GM12892 (cell line): Measurements from ENCODE around the gene SLCO2B1.

Experiments
- DNase-seq: peaks from one replicate; pipeline ENCODE4 v3.0.0; 2011; ENCODE audit not compliant: insufficient read length
- FAIRE-seq: peaks from 2 replicates; lab custom pipeline; 2011; peaks lifted over from hg19 to GRCh38; lab: Jason Lieb, UNC
- POLR2A ChIP-seq: IDR thresholded peaks from 2 replicates; pipeline ENCODE4 v1.6.1; 2011; ENCODE audit warnings: low read depth, low read length, control low read depth
- POLR2AphosphoS5 ChIP-seq: IDR thresholded peaks from 2 replicates; pipeline ENCODE4 v1.6.1; 2011; ENCODE audit warnings: low read depth, low read length, control low read depth
- TAF1 ChIP-seq: IDR thresholded peaks from 2 replicates; pipeline ENCODE4 v1.6.1; 2011; ENCODE audit warnings: low read depth, mild to moderate bottlenecking, control low read depth, low read length, borderline replicate concordance

Gene SLCO2B1

DNA sequence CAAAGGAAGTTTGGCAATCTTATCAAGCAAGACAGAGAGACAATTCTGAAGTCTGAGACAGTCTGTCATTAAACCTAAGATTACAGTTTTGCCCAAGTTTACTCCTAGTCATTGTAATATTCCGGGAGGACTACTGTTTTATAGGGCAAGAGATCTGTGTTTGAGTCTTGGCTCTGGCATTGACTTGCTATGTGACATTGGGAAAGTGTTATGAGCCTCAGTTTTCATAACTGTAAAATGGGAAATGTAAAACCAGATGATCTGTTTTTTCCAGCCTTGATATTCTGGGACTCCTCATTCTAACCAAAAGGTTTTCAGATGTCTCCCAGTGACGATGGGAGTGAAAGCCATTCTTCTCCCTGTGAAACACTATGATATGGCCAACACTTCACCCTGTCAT is 24.3 kb upstream of the SLCO2B1 start:
- peak; percentile 24 for FAIRE-seq

DNA sequence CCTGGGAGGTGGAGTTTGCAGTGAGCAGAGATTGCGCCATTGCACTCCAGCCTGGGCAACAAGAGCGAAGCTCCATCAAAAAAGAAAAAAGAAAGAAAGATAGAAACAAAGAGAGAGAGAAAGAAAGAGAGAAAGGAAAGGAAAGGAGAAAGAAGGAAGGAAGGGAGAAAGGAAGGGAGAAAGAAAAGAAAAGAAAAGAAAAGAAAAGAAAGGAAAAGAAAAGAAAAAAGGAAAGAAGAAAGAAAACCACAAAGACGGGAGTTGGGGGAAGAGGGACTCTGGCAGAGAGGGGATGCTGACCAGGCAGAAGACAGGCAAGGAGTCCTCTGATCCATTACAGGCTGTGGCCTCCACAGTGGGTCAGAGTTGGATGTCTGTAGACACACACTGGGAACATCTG is 18.8 kb upstream of the SLCO2B1 start:
- DNase-seq, result no peak
- no peak for TF ChIP-seq TAF1
- TF ChIP-seq POLR2AphosphoS5, result no peak
- TF ChIP-seq POLR2A, result no peak
- no peak for FAIRE-seq

More for the DNA sequence above, 24.3 kb upstream of the SLCO2B1 start:
- DNase-seq, result no peak
- TF ChIP-seq POLR2A (no peak), TAF1 (no peak), POLR2AphosphoS5 (no peak)

DNA sequence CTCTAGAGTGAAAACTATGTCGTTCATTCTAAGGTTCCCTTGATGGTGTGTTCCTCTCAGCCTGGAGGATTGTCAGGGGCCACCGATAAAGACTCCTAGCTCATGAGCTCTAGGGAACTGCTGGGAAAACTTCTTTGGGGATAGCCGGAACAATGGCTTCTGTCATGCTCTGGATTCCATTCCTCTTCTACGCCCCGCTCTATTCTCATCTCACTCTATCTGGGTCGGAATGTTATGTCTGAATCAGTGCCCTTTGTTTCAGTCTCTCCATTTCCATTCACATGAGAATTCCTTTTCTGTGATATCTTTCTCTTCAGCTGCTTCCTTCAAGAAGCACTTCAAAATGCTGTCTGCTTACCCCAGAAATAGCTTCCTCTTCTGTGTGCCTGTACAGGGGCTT is 16.9 kb upstream of the SLCO2B1 start:
- TF ChIP-seq POLR2A (no peak), POLR2AphosphoS5 (no peak), TAF1 (no peak)
- FAIRE-seq (no peak), DNase-seq (no peak)

DNA sequence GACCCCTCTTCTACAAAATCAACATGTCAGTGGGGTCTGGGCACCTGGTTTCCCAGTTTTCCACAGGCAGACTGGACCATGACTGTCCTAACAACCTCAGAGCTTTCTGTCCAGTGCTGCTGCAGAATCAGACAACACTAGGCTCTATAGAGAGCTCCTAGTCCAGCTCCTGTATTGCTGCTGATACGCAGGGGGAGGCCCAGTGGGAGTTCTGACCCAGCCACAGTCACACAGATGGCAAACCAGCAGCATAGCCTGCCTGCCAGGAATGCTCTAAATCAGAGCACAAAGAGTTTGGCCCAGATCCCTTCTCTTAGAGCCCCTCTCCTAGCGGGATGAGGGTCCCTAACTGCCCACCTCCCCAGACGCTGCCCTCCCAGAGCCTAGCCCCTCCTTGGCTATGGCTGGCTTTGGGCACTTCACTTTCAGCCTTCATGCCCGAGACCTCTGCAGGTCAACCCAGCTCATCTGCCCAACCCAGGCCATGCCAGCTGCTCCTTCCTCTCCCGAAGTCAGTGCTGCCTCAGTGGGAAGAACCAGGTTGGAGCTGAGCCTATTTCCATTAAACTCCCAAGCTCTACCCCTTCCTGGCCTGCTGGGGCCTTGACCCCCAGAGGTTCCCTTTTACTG is 15.8 kb upstream of the SLCO2B1 start:
- FAIRE-seq (no peak), DNase-seq (no peak)
- TF ChIP-seq POLR2A (no peak), POLR2AphosphoS5 (no peak), TAF1 (no peak)

DNA sequence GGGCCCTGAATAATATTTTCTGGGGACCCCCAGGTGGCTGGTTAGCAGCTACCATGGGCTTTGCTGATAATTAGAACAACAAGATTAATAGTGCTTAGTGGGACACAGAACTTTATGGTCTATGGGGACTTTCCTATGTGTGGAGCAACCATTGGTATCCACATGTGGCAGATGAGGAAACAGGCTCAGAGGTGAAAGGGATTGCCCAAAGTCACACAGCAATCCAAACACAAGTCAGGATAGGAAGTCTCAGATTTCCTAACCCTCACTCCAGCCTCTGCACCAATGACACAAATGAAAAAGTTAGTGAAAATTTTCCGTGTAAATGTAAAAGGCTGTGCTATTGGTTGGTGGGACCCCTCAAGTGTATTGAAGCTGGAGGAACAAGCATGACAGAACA is 15.3 kb upstream of the SLCO2B1 start:
- FAIRE-seq (peak; percentile 48), DNase-seq (no peak)
- TF ChIP-seq POLR2A (no peak), POLR2AphosphoS5 (no peak), TAF1 (no peak)

DNA sequence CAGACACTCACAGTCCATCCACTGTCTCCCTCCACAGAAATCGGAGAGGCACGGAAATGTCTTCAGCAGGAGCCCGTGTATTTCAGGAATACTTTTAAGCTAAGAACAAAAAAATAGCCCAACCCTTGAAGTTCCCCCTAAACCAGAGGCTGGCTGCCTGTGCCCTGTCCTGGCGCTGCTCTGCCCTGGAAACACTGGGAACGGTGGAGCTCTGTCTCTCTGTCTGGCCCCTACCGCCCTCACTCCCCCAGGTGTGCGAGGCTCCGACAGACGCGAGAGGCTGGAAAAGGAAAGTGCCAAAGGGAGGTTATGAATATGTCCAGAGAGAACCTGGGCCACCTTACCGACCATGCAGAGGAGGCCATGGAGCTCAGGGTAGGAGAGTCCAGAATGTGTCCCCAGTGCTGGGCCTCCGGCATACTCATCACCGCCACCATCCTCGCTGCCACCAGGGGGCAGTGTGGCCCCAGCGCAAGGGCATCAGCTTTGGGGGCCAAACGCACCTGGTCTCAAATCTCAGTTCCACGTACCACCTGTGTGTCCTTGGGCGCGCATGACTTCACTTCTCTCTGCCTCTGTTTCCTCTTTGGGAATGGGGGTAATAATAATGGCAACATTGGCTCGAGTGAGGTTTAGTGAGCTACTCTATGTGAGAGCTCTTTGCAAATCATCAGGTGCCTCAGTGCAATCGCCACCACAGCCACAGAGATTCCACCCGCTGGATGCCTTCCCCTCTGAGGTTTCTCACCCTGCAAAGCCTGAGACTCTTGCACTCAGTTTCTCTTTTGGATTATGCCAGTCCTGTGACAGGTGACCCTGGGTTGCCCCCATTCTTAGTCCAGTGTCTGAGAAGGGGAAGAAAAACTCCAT is 10.4 kb upstream of the SLCO2B1 start:
- TF ChIP-seq POLR2AphosphoS5, result no peak
- TF ChIP-seq TAF1, result no peak
- TF ChIP-seq POLR2A, result no peak
- DNase-seq, result peak; percentile 61
- FAIRE-seq, result peak; percentile 85

DNA sequence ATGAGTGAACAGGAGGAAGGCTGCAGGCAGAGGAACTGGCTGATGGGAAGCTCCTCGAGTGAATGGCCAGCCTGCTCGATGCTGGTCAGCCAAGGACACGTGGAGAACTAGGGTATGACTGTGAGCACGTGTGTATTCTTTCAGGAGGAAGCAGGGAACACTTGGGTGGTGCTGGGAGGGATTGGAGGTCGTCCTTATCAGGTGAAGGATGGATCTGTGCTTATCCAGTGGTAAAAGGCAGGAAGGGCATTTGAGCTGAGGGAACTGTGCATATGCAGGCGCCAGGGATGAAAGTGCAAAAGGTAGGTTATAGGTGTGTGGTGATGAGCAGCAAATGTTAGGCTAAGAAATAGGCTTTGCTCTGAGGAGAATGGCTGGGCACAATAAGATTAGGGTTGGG is 9.7 kb upstream of the SLCO2B1 start:
- no peak for FAIRE-seq
- DNase-seq, result no peak
- TF ChIP-seq POLR2AphosphoS5 (no peak), POLR2A (no peak), TAF1 (no peak)

DNA sequence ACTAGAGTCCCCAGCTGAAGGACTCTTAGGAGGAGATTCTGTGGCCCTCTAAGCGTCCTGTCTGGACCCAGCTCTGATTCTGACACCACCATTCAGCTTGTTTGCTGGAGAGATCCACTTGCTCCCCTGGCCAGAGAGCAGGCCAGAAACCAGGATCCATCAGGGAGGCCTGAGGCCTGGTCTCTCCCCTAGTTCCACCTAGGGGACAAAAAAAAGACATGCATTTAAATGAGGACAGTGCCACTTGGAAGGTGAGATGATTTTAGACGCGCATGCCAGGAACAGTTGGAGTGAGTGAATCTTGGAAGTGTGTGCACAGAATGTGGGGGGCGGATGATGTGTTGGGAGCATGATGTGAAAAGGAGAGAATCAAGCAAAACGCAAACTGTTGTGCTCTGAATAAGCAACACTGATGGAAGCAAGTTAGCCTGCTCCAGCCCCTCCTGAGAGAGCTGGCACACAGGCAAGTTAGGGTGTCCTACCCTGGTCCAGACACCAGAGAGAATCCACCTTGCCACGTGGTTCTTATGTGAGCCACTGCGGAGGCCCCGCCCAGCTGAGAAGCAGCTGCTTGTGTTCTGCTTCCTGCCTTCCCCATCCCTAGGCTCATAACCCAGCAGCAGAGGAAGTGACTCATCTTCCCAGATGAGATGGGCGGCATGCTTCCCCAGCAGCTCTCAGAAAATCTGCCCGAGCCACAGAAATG is 8.0 kb upstream of the SLCO2B1 start:
- peak; percentile 84 for FAIRE-seq
- no peak for TF ChIP-seq POLR2AphosphoS5
- TF ChIP-seq POLR2A, result no peak
- TF ChIP-seq TAF1, result no peak
- peak; percentile 46 for DNase-seq

DNA sequence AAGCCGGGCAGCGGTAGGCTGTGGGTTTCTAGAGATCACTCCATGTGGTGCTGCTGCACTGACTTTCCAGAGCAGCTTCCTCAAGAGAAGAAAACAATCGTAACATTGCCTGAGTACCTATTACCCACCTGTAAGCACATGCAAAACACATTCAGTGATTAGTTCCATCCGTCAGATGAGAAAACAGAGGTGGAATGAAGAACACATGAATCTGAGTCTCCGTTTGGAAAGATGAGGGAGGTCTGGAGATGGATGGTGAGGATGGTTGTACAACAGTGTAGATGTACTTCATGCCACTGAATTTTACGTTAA is 7.5 kb upstream of the SLCO2B1 start:
- no peak for FAIRE-seq
- DNase-seq, result no peak
- TF ChIP-seq TAF1 (no peak), POLR2AphosphoS5 (no peak), POLR2A (no peak)

DNA sequence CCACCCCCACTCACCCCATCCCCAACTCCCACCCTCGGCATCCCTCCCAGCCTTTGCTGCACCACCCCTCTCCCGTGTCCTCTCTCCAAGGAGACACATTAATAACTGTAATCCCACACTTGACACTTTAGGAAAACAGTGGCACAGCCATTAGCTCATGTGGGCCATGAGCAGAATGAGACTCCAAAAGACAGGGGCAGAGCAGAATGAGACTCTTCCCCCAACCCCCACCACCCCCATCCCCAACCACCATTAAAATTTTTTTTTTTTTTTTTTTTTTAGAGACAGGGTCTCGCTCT is 6.2 kb upstream of the SLCO2B1 start:
- FAIRE-seq (no peak), DNase-seq (no peak)
- TF ChIP-seq POLR2A (no peak), TAF1 (no peak), POLR2AphosphoS5 (no peak)

DNA sequence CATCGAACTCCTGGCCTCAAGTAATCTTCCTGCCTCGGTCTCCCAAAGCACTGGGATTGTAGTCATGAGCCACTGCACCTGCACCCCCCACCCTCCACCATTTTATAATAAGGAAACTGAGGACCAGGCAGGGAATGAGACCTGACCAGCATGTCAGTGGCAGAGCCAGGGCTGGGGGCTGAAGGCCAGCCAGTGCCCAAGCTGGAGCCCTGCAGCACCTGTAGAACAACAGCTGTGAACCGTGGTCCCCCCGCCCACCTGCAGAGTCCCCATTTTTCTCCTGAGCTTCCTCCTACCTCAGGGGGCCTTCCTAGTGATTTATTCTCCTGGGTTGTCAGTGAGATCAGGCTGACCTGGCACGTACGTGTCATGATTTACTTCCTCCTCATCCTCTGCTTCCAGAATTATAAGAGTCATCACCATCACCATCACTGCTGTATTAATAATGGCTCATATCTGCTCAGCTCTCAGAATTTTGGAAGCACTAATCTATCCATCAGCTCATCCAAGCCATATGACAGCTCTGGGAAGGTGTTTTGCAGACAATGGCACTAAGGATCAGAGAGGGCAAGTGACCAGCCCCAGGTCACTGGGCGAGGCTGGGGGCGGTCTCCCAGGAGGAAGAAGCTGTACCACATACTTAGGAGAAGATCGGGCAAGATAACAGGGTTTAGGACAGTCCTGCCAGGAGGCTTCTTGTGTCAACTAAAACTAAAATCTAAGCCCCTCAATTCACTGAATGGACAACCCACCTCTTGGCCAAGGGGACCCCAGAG is 5.5 kb upstream of the SLCO2B1 start:
- FAIRE-seq (no peak), DNase-seq (no peak)
- TF ChIP-seq POLR2AphosphoS5, result no peak
